ENCODE results near the gene PCMTD2. TPM values are rescaled to one million over a fixed set of nuclear protein-coding genes. Genes with fewer than 3 reads are reported as not detected.
A peak's percentile ranks its signal among the peaks of the same experiment; 100 is the strongest.

PCMTD2 gene
- total and polyA plus RNA-seq, 2 of the 13 experiments (the other 11 are each of a cell fraction or from before 2014, with no cell fraction given), result 47.0 to 76.9 TPM

- H3K9me3 ChIP-seq (ENCODE audit: low read length), result no peaks in the 10 kb centered on the region
- no peak for FAIRE-seq
- H2AFZ ChIP-seq (ENCODE audit: low read length), result no peak overlapping the region
- H3K4me3 ChIP-seq (replicated peaks in 1 of 3; ENCODE audit: insufficient read depth in 1 of 3, low read depth in 2 of 3, low read length in 3 of 3), result no peak overlapping the region
- in situ Hi-C loops (cut with HindIII; ENCODE audit: extremely low pct_ligation_motif_present, low pct_unique_long_range_greater_than_20kb) (no loop called here), intact Hi-C loops (cut with micrococcal nuclease; ENCODE audit: unreplicated experiment) (loop anchor here (2.0 kb wide), 1 partner anchor 14 kb away; no protein-coding TSS in a partner anchor)
- 24% methylated on average over 5 of the region's 5 CpGs for WGBS (ENCODE audit: low lambda C conversion rate)
- H3K4me1 ChIP-seq (ENCODE audit: insufficient read depth, low read length), result peaks cover 55% of the 10 kb centered on the region
- ChIA-PET CTCF (ENCODE audit: low intra/inter-chr PET ratio, low total read pairs) (interaction anchor here (4.2 kb wide), 1 partner anchor 63 kb away, joined by 34 read pairs; no protein-coding TSS in a partner anchor), POLR2A (interaction anchor here (0.7 to 5.1 kb wide), 5 partner anchors 10 to 64 kb away, joined by 3 to 47 read pairs (median 6); partner anchors contain the start of gene PCMTD2)
- no peak overlapping the region for H3K27ac ChIP-seq (ENCODE audit: extremely low read length, insufficient read depth, low read length)
- H3K27me3 ChIP-seq (ENCODE audit: control insufficient read depth in 1 of 2, insufficient read depth in 2 of 2, low read length in 2 of 2), result peaks cover 25 to 77% of the 10 kb centered on the region in 2 experiments
- ATAC-seq, result peak; percentile 32
- H3K36me3 ChIP-seq (replicated peaks in 1 of 2; ENCODE audit: control insufficient read depth in 1 of 2, insufficient read depth in 2 of 2, low read length in 2 of 2), result no peaks in the 10 kb centered on the region
- no peak for DNase-seq (ENCODE audit: low spot score)
- H3K4me2 ChIP-seq (ENCODE audit: low read depth, low read length), result no peak overlapping the region
- no peaks in the 10 kb centered on the region for H4K20me1 ChIP-seq (ENCODE audit: insufficient read depth, low read length)
- H3K79me2 ChIP-seq (ENCODE audit: insufficient read depth, low read length), result no peaks in the 10 kb centered on the region
- H3K9ac ChIP-seq (ENCODE audit: insufficient read depth, low read depth, low read length), result no peak overlapping the region
- no TSS peak for BruUV-seq (replicated peaks)
- TF ChIP-seq PRDM15 (CRISPR knock-in tag; IDR thresholded peaks at IDR 0.05), result no peak
- no peak for TF ChIP-seq ISX (CRISPR knock-in tag; conservative IDR thresholded peaks at IDR 0.05)
- no peak for TF ChIP-seq HIVEP1 (CRISPR knock-in tag; IDR thresholded peaks at IDR 0.05)
- no peak for TF ChIP-seq CHCHD3 (CRISPR knock-in tag; IDR thresholded peaks at IDR 0.05)
- no peak for TF ChIP-seq RBM22 (optimal IDR thresholded peaks at IDR 0.05; ENCODE audit: low read length)
- TF ChIP-seq MAF1 (CRISPR knock-in tag; IDR thresholded peaks at IDR 0.05; ENCODE audit: borderline replicate concordance), result no peak
- TF ChIP-seq TOPORS (CRISPR knock-in tag; IDR thresholded peaks at IDR 0.05), result no peak
- no peak for TF ChIP-seq ZMAT3 (CRISPR knock-in tag; conservative IDR thresholded peaks at IDR 0.05)
- no peak for TF ChIP-seq ZNF557 (CRISPR knock-in tag; IDR thresholded peaks at IDR 0.05)
- TF ChIP-seq SIX1 (CRISPR knock-in tag; IDR thresholded peaks at IDR 0.05; ENCODE audit: borderline replicate concordance), result no peak
- TF ChIP-seq, protein P1, sequence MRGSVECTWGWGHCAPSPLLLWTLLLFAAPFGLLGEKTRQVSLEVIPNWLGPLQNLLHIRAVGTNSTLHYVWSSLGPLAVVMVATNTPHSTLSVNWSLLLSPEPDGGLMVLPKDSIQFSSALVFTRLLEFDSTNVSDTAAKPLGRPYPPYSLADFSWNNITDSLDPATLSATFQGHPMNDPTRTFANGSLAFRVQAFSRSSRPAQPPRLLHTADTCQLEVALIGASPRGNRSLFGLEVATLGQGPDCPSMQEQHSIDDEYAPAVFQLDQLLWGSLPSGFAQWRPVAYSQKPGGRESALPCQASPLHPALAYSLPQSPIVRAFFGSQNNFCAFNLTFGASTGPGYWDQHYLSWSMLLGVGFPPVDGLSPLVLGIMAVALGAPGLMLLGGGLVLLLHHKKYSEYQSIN (CRISPR knock-in tag; IDR thresholded peaks at IDR 0.05; ENCODE audit: borderline replicate concordance), result 0 out of 2 replicates have a peak, but pooled peaks have one; percentile 21
- no peak for TF ChIP-seq ZNF878 (CRISPR knock-in tag; IDR thresholded peaks at IDR 0.05)
- peak; percentile 12; the same call in 1 of the 2 replicates for TF ChIP-seq ZNF563 (CRISPR knock-in tag; IDR thresholded peaks at IDR 0.05)
- peak; percentile 37 for TF ChIP-seq TEAD3 (CRISPR knock-in tag; optimal IDR thresholded peaks at IDR 0.05; ENCODE audit: borderline replicate concordance)
- TF ChIP-seq ZNF160 (CRISPR knock-in tag; IDR thresholded peaks at IDR 0.05), result no peak
- no peak for TF ChIP-seq THAP11 (CRISPR knock-in tag; IDR thresholded peaks at IDR 0.05)
- TF ChIP-seq FOXO4 (CRISPR knock-in tag; conservative IDR thresholded peaks at IDR 0.05), result no peak
- no peak for TF ChIP-seq GATA4 (IDR thresholded peaks at IDR 0.05; ENCODE audit: borderline replicate concordance, low read depth)
- TF ChIP-seq NFIB (CRISPR knock-in tag; IDR thresholded peaks at IDR 0.05; ENCODE audit: borderline replicate concordance), result no peak
- no peak for TF ChIP-seq ZNF816 (CRISPR knock-in tag; IDR thresholded peaks at IDR 0.05; ENCODE audit: borderline replicate concordance)
- TF ChIP-seq TARDBP (CRISPR knock-in tag; IDR thresholded peaks at IDR 0.05), result no peak
Measured at GRCh38 chr20:64222291-64222735, 33.2 kb upstream of the PCMTD2 start.
